Frontal cortex (tissue), 4 donors: ENCODE results near the gene FGD6. TPM values are rescaled to one million over a fixed set of nuclear protein-coding genes. Genes with fewer than 3 reads are reported as not detected.
"Not testable (repeated sequence)": the region's sequence is repeated elsewhere in the genome, so short reads cannot be mapped to it uniquely, and the experiment has no call there.

Experiments
- DNase-seq, 2 donors: peaks; one replicate each; pipeline ENCODE4 v3.0.0; 2012; ENCODE audit warnings: low spot score in 2 of 2
- FAIRE-seq: peaks from 2 replicates; lab custom pipeline; 2012; peaks lifted over from hg19 to GRCh38; lab: Jason Lieb, UNC
- total RNA-seq: library from RNA; depleted of rRNA; stranded (reverse); fragments of >200 nt; gene quantifications from one replicate; pipeline ENCODE4 v1.2.3, GENCODE V29; 2014
- donor health status: control.
- donor health status: control.
- donor health status: control.

Gene FGD6
- total RNA-seq, 1 donor from 2014 or later: 12.6 TPM

GRCh38 chr12:95101957-95102356, 115.3 kb downstream of the FGD6 start:
- not testable (repeated sequence) for DNase-seq

DNA sequence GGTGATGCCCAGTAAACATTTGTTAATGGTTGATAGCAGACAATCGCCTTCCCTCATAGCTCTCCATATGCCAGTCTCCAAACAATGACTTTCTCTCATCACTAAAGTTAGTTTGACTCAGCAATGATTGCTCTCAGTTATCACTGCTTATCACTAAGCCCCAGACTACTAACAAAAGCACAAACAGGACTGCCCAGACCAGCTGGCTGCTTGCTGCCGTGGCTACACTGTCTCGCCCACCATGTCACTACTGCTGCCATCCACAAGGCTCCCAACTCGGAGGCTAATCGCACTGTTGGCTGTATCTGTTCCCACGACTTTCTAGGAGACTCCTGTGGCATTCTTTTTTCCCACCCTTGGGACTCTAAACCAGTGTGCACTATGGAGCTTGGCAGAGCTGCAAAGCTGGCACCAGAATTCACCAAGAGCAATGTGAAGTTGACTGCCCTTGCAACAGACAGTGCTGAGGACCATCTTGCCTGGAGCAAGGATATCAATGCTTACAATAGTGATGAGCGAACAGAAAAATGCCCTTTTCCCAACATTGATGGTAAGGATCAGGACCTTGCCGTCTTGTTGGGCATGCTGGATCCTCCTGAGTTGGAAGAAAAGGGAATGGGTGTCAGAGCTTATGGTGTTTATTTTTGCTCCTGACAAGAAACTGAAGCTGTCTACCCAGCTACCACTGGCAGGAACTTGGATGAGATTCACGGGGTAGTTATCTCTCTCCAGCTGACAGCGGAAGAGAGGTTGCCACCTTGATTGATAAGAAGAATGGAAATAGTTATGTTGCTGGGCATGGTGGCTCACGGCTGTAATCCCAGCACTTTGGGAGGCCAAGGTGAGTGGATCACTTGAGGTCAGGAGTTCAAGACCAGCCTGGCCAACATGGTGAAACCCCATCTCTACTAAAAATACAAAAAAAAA, 116.7 kb downstream of the FGD6 start:
- DNase-seq (no peak), FAIRE-seq (no peak)

More at GRCh38 chr12:95101957-95102356, 115.3 kb downstream of the FGD6 start:
- not testable (repeated sequence) for FAIRE-seq

DNA sequence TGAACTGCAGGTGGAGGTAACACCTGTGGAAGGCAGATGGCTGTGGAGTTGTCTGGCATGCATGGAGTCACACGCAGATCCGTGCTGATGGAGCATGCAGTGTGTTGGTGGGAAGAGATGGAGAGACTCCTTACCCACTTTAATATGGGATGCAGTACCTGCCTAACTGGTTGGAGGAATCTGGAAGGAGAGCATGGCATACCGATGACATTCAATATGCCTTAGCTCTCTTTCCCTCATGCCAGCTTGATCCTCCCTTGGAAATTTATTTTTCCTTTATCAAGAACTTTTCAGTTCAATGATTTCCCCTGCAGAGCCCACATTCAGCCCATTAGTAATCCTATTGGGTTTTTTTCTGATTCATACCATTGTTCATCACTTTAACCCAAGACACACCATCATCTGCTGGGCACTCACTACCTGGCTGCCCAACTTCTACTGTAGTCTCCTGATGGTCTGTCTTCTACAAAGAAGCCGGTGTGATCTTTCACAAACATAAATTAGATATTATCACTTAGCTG, 117.9 kb downstream of the FGD6 start:
- DNase-seq (no peak), FAIRE-seq (no peak)

DNA sequence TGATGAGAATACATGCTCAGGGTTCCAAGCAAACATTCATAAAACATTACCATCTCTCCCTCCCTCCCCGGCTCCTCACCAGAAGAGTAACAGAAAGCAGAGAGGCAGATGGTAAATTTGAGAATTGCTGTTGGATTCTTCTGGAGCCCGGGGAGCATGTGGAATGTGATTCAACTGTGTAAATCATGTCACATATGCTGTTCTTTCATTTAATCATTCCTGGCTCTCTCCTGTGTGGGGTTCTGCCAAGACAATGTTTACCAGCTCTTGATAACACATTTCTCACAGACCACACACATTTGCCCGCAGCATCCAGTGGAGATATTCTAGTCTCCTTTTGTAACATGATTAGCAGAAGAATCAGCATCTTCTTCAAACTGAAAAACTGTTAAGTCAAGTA, 120.4 kb downstream of the FGD6 start:
- DNase-seq (peak in 1 of 2 donors; percentile 14), FAIRE-seq (no peak)

- FAIRE-seq (no peak), DNase-seq (no peak)
Measured at GRCh38 chr12:95096378-95096777, 120.9 kb downstream of the FGD6 start.

GRCh38 chr12:95095866-95096265, 121.4 kb downstream of the FGD6 start:
- FAIRE-seq: not testable (repeated sequence)

GRCh38 chr12:95089462-95089861, 127.8 kb downstream of the FGD6 start:
- FAIRE-seq: no peak
- no peak for DNase-seq

More at GRCh38 chr12:95095866-95096265, 121.4 kb downstream of the FGD6 start:
- DNase-seq: not testable (repeated sequence)

DNA sequence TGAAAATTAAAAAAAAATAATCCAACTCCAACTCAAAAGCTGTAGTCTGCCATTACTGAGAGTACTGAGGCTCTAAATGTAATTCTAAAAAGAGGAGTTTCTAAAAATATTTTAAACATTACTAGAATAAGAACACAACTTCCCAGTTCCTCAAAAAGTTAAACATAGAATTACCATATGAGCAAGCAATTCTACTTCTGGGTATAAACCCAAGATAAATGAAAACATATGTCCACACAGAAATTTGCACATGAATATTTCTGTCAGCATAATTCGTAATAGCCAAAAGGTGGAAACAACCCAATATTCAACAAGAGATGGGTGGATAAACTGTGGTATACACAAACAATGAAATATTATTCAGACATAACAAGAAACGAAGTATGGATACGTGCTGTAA, 128.9 kb downstream of the FGD6 start:
- FAIRE-seq: no peak

DNA sequence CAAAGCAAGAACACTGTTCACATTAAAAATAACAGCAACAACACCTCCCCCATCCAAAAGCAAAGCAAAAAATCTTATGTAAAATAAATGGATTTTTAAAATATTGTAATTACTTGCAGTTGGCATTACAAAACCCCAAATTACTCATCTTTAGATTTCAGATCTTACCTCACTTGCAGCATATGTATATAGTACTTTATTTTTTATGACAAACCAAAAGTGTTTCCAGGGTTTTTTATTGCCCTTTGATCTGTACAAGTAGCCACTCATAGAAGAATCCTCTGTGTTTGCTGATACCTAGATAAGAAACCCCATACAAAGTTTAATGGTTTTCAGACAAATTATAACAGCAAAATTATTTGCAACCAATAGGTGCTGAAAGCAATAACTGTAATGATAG, 131.7 kb downstream of the FGD6 start:
- DNase-seq: no peak
- FAIRE-seq: no peak

More for the DNA sequence above, 128.9 kb downstream of the FGD6 start:
- DNase-seq: no peak

GRCh38 chr12:95083938-95084337, 133.3 kb downstream of the FGD6 start:
- DNase-seq: peak in 1 of 2 donors; percentile 13
- FAIRE-seq: no peak

- no peak for DNase-seq
- FAIRE-seq: no peak
Measured at GRCh38 chr12:95083471-95083870, 133.8 kb downstream of the FGD6 start.

- no peak for FAIRE-seq
- DNase-seq: no peak
Measured at GRCh38 chr12:95077341-95077740, 139.9 kb downstream of the FGD6 start.

- DNase-seq: no peak
- no peak for FAIRE-seq
Measured at GRCh38 chr12:95074766-95075165, 142.5 kb downstream of the FGD6 start.

DNA sequence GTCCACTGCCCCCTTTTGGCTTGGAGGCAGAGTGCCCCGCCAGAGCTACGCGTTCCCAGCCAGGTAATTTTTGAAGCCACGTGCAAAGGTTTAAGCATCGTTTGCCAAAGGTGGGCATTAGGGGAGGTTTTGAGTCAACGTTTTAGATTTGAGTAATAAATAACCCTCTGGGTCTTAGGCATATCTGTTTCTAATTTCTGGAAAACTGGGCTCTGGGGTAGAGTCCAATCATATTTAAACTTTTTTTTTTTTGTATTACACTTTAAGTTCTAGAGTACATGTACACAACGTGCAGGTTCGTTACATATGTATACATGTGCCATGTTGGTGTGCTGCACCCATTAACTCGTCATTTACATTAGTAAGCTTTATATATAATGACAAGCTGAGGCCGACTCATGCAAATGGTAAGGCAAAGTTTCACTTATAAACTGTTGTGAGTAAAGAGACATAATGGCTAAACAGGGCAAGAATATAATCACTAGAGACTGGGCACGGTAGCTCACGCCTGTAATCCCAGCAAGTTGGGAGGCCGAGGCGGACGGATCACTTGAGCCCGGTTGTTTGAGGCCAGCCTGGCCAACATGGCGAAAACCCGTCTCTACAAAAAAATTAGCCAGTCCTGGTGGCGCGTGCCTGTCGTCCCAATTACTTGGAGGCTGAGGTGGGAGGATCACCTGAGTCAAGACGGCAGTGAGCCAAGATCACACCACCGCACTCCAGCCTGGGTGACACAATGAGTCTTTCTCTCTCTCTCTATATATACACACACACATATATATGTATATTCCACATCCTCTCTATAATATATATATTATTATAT, 143.4 kb downstream of the FGD6 start:
- DNase-seq (no peak), FAIRE-seq (no peak)

GRCh38 chr12:95072900-95073697, 144.2 kb downstream of the FGD6 start, which contains the start of gene NR2C1:
NR2C1 (minus strand) TSS chr12:95073618; CDS start chr12:95067384, 6,234 bp downstream.
- no peak for FAIRE-seq
- peak; percentile 95 to 96 for DNase-seq

DNA sequence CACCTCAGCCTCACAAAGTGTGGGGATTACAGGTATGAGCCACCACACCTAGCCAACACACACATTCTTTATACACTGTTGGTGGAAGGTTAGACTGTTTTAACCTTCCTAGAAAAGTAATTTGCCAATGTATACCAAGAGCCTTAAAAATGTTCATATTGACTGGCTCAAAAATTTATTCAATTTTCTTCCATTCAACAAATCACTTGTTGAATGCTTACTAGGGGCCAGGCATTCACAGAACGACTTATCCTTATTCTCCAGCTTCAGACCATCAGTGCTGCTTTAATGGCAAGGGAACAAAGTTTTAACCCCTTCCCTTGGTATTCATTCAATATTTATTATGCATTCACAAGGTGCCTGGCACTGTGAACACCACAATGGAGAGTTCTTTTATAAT, 146.9 kb downstream of the FGD6 start:
- no peak for FAIRE-seq
- DNase-seq: no peak

DNA sequence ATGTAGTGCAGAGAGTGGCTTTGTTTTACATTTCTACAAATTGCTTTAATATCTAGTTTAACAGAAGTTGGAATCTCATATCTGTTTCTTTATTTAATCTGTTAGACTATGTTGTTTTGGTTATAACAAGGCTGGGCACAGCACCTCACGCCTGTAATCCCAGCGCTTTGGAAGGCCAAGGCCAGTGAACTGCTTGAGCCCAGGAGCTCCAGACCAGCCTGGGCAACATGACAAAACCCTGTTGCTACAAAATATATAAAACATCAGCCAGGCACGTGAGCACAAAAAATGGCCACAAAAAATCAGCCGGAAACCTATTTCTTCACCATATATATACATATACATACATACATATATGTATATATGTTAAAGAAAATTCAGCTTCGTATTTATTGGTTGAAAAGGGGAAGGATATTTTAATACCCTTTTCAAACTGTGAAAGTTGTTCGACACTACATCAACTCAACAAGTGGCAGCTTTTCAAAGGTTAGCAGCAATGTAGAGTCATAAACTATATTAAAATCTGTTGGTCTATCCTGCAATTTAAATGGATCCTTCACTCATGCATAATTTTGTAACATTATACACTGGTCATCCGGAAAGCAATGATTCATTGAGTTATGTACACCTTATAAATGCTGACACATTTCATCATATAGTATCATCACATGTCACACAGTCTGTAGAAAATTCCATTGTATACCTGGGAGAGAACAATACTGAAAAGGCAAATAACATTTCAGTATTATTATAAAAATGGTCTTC, 151.0 kb downstream of the FGD6 start:
- DNase-seq (no peak), FAIRE-seq (no peak)

- DNase-seq (no peak), FAIRE-seq (no peak)
Measured at GRCh38 chr12:95060951-95061350, 156.3 kb downstream of the FGD6 start.

GRCh38 chr12:95059984-95060383, 157.3 kb downstream of the FGD6 start:
- FAIRE-seq (no peak), DNase-seq (no peak)
